K562 (cell line): ENCODE measurements around the gene APOL4. TPM values are rescaled to one million over a fixed set of nuclear protein-coding genes. Genes with fewer than 3 reads are reported as not detected.

Source experiments
- BRCA1 ChIP-seq, 2 experiments: fragments of 450-650 bp in 1 of 2; sonication (generic) in 1 of 2; formaldehyde crosslinking in 1 of 2; IDR thresholded peaks; 2 replicates each; pipeline versions ENCODE4 v1.5.0 to v1.6.1; 2017 to 2020; ENCODE audit warnings: mild to moderate bottlenecking in 1 of 2, missing genetic modification reagents in 1 of 2
- CAMTA2 ChIP-seq: fragments of 250-450 bp; sonication (Bioruptor Pico); conservative IDR thresholded peaks from 2 replicates; pipeline ENCODE4 v1.5.1; 2022
- CTBP1 ChIP-seq: fragments of 450-650 bp; IDR thresholded peaks from 2 replicates; pipeline ENCODE4 v1.6.1; 2016; ENCODE audit warnings: borderline replicate concordance
- HNRNPLL ChIP-seq: fragments of 200-400 bp; formaldehyde crosslinking; IDR thresholded peaks from 2 replicates; pipeline ENCODE4 v1.6.1; 2017; ENCODE audit warnings: low read length, low read depth, mild to moderate bottlenecking; ENCODE audit not compliant: poor library complexity, severe bottlenecking
- JUND ChIP-seq, 2 experiments: IDR thresholded peaks; 2 replicates in 1 of 2; 3 replicates in 1 of 2; pipeline ENCODE4 v1.6.1; 2011; ENCODE audit warnings: borderline replicate concordance in 2 of 2, low read depth in 2 of 2, low read length in 2 of 2, improper control_type of control experiment in 1 of 2, missing biosample characterization in 1 of 2, missing genetic modification characterization in 1 of 2, missing genetic modification reagents in 1 of 2
- KLF10 ChIP-seq: fragments of 250-450 bp; sonication (Bioruptor Pico); IDR thresholded peaks from 2 replicates; pipeline ENCODE4 v1.6.1; 2021; ENCODE audit warnings: matching md5 sums
- LEF1 ChIP-seq: fragments of 450-650 bp; IDR thresholded peaks from 2 replicates; pipeline ENCODE4 v1.6.1; 2016; ENCODE audit warnings: mild to moderate bottlenecking
- MCM3 ChIP-seq: fragments of 450-650 bp; IDR thresholded peaks from 2 replicates; pipeline ENCODE4 v1.6.1; 2016
- RERE ChIP-seq: sonication (generic); formaldehyde crosslinking; IDR thresholded peaks from 2 replicates; pipeline ENCODE4 v1.8.0; 2023; ENCODE audit warnings: missing genetic modification reagents, mild to moderate bottlenecking, borderline replicate concordance
- SNIP1 ChIP-seq: fragments of 450-650 bp; IDR thresholded peaks from 2 replicates; pipeline ENCODE4 v1.7.1; 2017; ENCODE audit warnings: low read depth, mild to moderate bottlenecking
- SP2 ChIP-seq: IDR thresholded peaks from 2 replicates; pipeline ENCODE4 v1.6.1; 2011; ENCODE audit warnings: mild to moderate bottlenecking, low read depth, low read length, moderate library complexity; ENCODE audit not compliant: poor library complexity, severe bottlenecking; ENCODE audit errors: extremely low read depth
- YY1 ChIP-seq, 3 experiments: IDR thresholded peaks; 2 replicates each; pipeline ENCODE4 v1.6.1; 2011; ENCODE audit warnings: low read length in 2 of 3, mild to moderate bottlenecking in 2 of 3, moderate library complexity in 2 of 3, borderline replicate concordance in 1 of 3, control low read depth in 1 of 3, low read depth in 1 of 3; ENCODE audit not compliant: insufficient read depth in 3 of 3, insufficient replicate concordance in 2 of 3, control insufficient read depth in 1 of 3, insufficient read length in 1 of 3; ENCODE audit errors: extremely low read depth in 1 of 3
- polyA plus RNA-seq, 8 experiments: library from polyadenylated mRNA; depleted of rRNA in 4 of 8; stranded (reverse) in 5 of 8; unstranded in 3 of 8; fragments of >200 nt; fragmentation: Nextera tagmentation in 2 of 8; fragmentation: Illumina TruSeq in 1 of 8; extraction: Ambion mirVana in 2 of 8; extraction: Trizol in 1 of 8; gene quantifications; 2 replicates each; pipeline versions ENCODE4 v1.2.1 to v1.2.3, GENCODE V29; 2011 to 2014; ENCODE audit warnings: inconsistent platforms in 1 of 8, missing spikeins in 1 of 8
- total RNA-seq, 7 experiments: library from RNA; depleted of rRNA in 6 of 7; stranded (reverse); fragments of >200 nt in 6 of 7; fragmentation: Illumina TruSeq in 2 of 7; extraction: Trizol in 2 of 7; gene quantifications; 2 replicates each; pipeline versions ENCODE4 v1.2.1 to v1.2.3, GENCODE V29; 2011 to 2021; ENCODE audit warnings: low replicate concordance in 1 of 7
- TF ChIP-seq, protein P1 (sequence below), 2 experiments: fragments of 450-650 bp in 1 of 2; sonication (generic) in 1 of 2; formaldehyde crosslinking; conservative IDR thresholded peaks; 2 replicates each; pipeline versions ENCODE4 v1.4.0 to v1.8.1; 2020 to 2022; ENCODE audit warnings: mild to moderate bottlenecking in 1 of 2, missing genetic modification reagents in 1 of 2
- TF ChIP-seq, protein P2 (sequence below): fragments of 250-450 bp; sonication (Bioruptor Pico); IDR thresholded peaks from 2 replicates; pipeline ENCODE4 v1.4.0; 2020; ENCODE audit warnings: mild to moderate bottlenecking
- TF ChIP-seq, protein P3 (sequence below): fragments of 250-450 bp; sonication (Bioruptor Pico); IDR thresholded peaks from 2 replicates; pipeline ENCODE4 v1.6.1; 2021; ENCODE audit warnings: mild to moderate bottlenecking

Gene APOL4
- total and polyA plus RNA-seq, 9 of the 15 experiments (the other 6 are each of a cell fraction or from before 2014, with no cell fraction given), result 6.5 to 15.0 (median 9.8) TPM

DNA sequence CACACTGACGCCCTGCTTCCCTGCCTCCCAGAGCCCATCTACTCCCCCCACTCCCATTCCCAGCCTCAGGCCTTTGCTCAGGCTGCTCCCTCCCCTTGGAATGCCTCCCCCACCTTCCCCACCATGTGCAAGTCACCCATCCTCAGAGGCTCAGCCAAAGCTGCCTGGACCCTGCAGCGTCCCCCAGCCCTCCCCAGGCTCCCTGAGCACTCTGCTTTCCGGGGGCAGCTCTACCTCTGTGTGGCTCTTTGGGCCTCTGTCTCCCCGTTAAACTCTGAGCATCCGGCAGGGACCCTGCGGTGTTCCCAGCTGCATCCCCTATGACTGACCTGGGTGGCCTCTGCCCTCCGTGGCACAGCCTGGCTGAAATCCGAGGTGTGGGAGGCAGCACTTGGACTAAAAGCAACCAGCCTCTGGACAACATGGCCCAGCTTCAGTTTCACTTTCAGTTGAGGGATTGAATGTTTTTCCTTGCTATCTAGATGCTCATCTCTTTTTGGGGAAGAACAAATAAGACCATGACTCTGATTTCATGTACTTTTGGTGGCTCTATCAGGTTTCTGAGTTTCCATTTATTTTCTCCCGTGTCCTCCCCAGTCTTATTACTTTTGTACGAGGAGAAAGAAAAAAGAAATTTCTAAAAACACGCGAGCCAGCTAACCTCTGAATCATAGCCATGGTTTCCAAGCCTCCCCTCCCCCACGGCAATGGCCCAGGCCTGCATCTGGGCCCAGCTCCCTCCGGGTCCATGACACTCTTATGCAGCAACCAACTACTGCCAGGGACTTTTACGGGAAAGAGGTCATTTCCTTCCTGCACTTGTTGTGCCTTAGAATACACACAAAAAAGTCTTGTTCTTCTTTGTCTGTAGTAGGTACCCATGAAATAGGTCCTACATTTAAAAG lies 44.8 kb downstream of the APOL4 start (continued):
- TF ChIP-seq, protein P1, sequence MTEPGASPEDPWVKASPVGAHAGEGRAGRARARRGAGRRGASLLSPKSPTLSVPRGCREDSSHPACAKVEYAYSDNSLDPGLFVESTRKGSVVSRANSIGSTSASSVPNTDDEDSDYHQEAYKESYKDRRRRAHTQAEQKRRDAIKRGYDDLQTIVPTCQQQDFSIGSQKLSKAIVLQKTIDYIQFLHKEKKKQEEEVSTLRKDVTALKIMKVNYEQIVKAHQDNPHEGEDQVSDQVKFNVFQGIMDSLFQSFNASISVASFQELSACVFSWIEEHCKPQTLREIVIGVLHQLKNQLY (CRISPR knock-in tag; conservative IDR thresholded peaks at IDR 0.05), result no peak
- peak in 1 of 3 experiments; percentile 44 for TF ChIP-seq YY1 (IDR thresholded peaks at IDR 0.05; ENCODE audit: borderline replicate concordance in 1 of 3, control insufficient read depth in 1 of 3, extremely low read depth in 1 of 3, insufficient read depth in 3 of 3, insufficient read length in 1 of 3, insufficient replicate concordance in 2 of 3, low read depth in 1 of 3, low read length in 2 of 3)
- no peak for TF ChIP-seq SNIP1
- peak; percentile 32; the same call in 1 of the 2 replicates for TF ChIP-seq CTBP1
- TF ChIP-seq HNRNPLL, result no peak
- TF ChIP-seq KLF10 (CRISPR knock-in tag), result no peak
- TF ChIP-seq, protein P2, sequence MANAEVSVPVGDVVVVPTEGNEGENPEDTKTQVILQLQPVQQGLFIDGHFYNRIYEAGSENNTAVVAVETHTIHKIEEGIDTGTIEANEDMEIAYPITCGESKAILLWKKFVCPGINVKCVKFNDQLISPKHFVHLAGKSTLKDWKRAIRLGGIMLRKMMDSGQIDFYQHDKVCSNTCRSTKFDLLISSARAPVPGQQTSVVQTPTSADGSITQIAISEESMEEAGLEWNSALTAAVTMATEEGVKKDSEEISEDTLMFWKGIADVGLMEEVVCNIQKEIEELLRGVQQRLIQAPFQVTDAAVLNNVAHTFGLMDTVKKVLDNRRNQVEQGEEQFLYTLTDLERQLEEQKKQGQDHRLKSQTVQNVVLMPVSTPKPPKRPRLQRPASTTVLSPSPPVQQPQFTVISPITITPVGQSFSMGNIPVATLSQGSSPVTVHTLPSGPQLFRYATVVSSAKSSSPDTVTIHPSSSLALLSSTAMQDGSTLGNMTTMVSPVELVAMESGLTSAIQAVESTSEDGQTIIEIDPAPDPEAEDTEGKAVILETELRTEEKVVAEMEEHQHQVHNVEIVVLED, result no peak
- no peak for TF ChIP-seq MCM3
- TF ChIP-seq, protein P3, sequence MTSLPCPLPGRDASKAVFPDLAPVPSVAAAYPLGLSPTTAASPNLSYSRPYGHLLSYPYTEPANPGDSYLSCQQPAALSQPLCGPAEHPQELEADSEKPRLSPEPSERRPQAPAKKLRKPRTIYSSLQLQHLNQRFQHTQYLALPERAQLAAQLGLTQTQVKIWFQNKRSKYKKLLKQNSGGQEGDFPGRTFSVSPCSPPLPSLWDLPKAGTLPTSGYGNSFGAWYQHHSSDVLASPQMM, result no peak
- no peak for TF ChIP-seq SP2
- TF ChIP-seq CAMTA2 (CRISPR knock-in tag), result no peak
- 0 out of 2 replicates have a peak, but pooled peaks have one; percentile 25 for TF ChIP-seq LEF1
- TF ChIP-seq BRCA1 (IDR thresholded peaks at IDR 0.05), result no peak
- no peak for TF ChIP-seq BRCA1 (CRISPR knock-in tag; IDR thresholded peaks at IDR 0.05)
- TF ChIP-seq JUND (IDR thresholded peaks at IDR 0.05; ENCODE audit: borderline replicate concordance, low read depth, low read length), result no peak
- TF ChIP-seq JUND (tag; IDR thresholded peaks at IDR 0.05; ENCODE audit: borderline replicate concordance, low read depth, low read length), result 0 out of 3 replicates have a peak, but pooled peaks have one; percentile 26
- no peak for TF ChIP-seq RERE (CRISPR knock-in tag)
